Left colon (tissue), 2 donors: Measurements from ENCODE around the gene VWA3A. TPM values are rescaled to one million over a fixed set of nuclear protein-coding genes. Genes with fewer than 3 reads are reported as not detected.

Experiments used
- total RNA-seq, 2 donors: library from RNA; stranded (reverse); fragmentation: NEBNext Ultra II Directional; extraction: Animal tissue kit (Norgen Biotek cat#: 25700); gene quantifications; one replicate each; pipeline ENCODE4 v1.2.1, GENCODE V29; 2021
- donor health status: DM: no; HTN: no; CAD: no.
- donor health status: DM: yes; HTN: yes; CAD: no.

The VWA3A gene
- total RNA-seq, 2 donors from 2014 or later, result not detected

Other genes with a start within 250 kb of the VWA3A start
- 100 to 1,000 TPM; 145 to 202 TPM for gene NPIPB4, start 234.8 kb upstream of the VWA3A start, total RNA-seq
- 100 to 1,000 TPM; 513 to 643 TPM for gene UQCRC2, start 139.2 kb upstream of the VWA3A start, total RNA-seq
- gene PDZD9, start 91.4 kb upstream of the VWA3A start, total RNA-seq, result not detected
- gene MOSMO, start 84.4 kb upstream of the VWA3A start, total RNA-seq, result 1 to 10 TPM; 9.0 to 9.6 TPM
- gene SDR42E2, start 70.0 kb downstream of the VWA3A start, total RNA-seq, result not detected
- 10 to 100 TPM; 26.4 to 35.2 TPM for gene EEF2K, start 113.7 kb downstream of the VWA3A start, total RNA-seq
- 10 to 100 TPM; 37.0 to 44.8 TPM for gene POLR3E, start 204.9 kb downstream of the VWA3A start, total RNA-seq